GM15510 (cell line): Measurements from ENCODE around the gene RPL34.
A peak's percentile ranks its signal among the peaks of the same experiment; 100 is the strongest.

ENCODE experiments used
- POLR2A ChIP-seq: IDR thresholded peaks from 3 replicates; pipeline ENCODE4 v1.6.1; 2011; ENCODE audit warnings: borderline replicate concordance; ENCODE audit not compliant: insufficient read length; ENCODE audit errors: extremely low read depth

The RPL34 gene

DNA sequence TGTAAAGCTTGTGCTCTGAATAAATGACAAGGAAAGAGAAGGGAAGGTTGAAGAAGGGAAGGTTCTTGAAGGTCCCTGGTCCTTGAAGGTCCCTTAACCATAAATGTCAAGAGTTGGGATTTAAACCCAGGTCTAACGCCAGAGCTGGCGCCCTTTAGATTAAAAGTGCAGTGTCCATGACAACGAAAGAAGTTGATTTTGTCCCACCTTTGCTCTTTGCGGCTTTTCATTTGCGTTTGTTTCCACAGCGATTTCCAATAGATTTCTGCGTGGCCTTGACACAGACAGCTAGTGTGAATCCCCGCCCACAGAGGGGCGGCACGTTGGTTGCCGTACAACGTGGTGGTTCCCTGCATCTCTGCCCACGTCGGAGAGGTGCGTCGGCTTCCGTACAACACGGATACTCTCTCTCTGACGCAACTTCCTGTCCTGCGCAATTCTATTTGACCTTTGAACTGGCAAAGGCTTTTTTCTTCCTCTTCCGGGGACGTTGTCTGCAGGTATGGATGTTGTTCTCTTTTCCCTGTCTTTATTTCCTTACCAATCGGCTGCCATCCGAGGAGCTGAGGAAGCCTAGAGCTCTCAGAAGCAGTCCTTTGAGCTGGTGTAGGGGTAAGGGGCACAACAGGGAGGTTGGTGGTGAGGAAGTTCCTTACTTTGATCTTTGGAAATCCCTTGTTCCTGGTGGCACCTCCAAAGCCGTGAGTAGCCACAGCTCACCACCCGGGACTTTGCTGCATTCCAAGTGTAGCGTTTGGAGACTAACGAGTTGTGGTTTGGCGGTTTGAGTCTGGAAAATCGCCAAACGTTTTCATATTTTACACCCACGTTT lies at the start of gene RPL34:
TSS of gene RPL34 (plus strand) at position 476 of the 832 bp plus-strand sequence. CDS start 1,384 bp downstream, outside the sequence.
- peak; percentile 88 for TF ChIP-seq POLR2A

DNA sequence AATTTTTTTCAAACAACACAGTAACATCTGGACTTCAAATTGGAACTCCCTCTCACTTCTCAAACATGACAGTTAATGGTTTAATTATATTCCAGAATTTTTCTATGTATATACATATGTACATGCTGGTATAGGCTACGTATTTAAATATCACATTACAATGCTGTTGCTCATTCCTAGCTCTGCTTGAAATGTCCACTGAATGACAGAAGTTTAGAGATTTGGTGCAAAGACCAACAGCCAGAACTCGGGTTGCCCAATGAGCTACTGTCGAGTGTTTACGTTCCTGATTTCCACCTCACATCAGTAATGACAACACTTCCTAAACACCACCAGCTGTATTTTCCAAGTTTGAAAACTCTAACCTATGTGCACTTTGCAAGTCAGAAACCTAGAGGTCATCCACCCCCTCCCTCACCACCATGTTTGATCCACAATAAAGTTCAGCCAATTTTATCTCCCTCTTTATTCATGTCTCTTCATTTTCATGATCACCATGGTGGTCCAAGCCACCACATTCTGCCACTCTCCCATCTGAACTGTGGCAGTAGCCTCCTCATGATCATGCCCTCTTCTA lies 49.3 kb upstream of the RPL34 start:
- no peak for TF ChIP-seq POLR2A

DNA sequence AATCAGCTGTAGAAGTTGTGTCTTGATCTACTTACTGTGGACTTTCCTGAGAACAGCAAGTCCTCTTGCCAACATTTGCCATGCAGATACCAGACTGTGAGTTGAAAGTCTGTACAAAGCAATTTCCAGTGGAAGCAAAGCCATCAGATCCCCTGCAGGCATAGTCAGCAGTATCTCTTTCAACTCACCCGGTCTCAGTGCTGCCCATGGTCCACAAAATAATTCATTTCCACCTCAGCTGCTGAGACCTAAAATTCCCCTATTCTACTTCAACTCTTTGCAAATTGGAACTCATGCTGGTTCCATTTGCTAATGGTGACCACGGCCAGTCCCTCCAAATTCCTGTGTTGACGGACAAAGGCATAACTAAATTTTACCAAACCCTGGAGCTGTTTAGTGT lies 46.0 kb upstream of the RPL34 start:
- TF ChIP-seq POLR2A = no peak

DNA sequence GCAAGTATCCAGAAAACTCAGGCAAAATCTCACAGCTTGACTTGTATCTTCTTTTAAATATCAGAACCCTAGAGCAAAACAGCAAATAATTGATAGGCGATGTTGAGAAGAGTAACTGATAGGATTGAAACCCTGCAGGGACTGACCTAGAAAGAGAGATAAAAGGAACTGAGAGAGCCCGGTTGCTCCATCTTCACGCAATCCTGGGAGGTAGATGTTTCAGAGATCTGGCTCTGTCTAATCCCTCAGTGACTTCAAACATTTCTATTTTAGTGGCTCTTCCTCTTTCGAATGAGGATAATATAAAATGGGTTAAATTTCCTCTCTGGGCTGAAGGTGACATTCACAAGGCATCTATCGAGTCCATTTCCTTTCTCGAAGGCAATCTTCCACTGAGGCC lies 39.3 kb upstream of the RPL34 start:
- no peak for TF ChIP-seq POLR2A

DNA sequence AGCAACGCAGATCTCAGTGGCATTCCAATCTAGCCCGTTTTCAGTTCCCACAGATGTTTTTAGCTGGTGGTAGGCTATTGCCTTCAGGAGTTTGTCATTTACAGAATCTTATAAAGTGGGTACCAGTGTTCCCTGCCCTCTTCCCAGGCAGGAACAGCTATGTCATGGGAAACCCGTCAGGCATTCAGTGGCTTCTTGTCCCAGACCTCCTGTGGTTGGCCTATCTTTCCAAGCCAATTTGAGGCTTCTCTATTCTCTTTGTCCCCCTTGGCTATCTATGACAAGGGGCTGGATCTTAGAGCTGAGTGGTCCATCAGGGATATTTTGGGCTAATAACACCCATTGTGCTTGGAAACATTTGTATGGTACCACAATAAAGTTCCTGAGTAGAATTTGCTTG lies 33.6 kb upstream of the RPL34 start:
- TF ChIP-seq POLR2A = no peak

DNA sequence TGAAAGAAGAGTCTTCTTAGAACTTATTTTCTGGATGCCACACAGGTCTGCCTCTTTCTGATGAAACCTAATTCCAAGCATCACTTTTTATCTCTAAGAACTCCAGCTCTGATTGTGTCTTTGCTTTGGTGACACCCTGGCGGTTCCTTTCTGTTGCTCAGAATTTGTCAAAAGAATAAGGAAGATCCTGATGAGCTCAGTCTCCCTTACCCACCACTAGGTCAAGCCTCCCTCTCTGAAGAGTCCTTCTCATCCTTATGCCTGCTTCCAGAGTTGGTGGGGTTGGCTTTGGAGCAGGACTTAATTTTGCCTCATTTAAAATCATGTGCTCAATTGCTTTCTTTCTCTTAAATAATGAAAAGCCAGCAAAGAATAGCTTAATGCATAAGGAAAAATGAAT lies 31.5 kb upstream of the RPL34 start:
- TF ChIP-seq POLR2A = no peak

DNA sequence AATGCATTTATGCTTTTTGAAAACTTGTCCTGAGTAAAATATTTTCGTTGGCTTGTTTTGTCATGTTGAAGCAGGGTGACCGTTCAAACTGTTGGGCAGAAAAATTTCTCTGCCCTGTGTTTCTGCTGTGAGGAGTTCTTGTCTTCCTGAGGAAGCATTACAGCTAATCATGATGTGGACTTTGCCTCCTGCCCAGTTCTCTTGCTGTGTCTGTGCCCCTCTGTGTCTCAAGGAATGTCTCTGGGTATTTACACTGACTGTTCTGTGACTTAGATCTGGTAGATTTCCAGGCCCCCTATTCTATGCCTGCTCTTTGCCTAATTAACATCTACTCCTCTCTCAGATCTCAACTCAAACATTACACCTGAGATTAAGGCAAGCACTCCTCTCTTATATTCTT lies 30.4 kb upstream of the RPL34 start:
- TF ChIP-seq POLR2A = no peak

DNA sequence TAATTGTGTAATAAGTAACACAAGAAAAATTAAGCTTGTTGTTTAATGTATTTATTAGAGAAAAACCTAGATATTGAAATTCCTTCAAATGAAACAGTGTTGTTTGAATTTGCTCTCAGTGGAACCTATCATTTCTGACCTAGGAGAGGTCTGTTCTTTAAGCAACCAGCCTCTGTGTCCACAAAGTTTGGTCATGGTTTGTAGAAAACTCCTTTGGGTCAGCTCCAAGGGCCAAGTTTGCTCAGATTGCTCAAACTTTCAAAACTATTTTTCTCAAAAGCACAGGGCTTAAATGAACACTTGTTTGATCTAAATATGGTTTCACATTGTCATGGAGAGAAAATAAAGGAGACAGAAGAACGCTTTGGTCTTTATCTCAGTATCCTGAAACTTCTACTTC lies 29.6 kb upstream of the RPL34 start:
- no peak for TF ChIP-seq POLR2A

DNA sequence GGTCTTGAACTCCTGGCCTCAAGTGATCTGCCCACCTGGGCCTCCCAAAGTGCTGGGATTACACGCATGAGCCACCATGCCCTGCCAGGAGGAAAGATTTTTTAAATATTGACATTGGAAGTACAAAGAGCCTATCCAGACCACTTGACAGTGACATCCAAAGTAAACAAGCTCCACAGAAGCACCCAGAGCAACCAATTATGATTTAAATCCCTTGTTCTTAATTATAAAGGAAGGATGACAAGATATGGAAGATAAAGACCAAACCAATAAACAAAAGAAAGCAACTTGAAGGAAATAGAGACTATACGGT lies 27.7 kb upstream of the RPL34 start:
- no peak for TF ChIP-seq POLR2A

DNA sequence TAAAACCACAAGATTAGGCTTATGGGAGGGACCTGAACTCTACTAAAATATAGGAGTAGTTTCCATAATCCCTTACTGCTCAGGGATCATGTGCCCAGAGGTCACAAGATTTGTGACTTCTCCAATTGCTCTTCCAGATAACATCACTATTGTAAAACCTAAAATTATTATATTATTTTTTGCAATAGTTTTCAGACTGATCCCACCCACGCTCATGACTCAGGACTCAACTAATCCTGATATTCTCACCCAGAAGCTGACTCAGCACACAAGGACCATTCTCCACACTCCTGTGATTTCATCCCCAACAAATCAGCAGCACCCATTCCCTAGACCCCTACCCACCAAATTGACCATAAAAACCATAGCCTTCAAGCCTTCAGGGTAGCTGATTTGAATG lies 24.0 kb upstream of the RPL34 start:
- TF ChIP-seq POLR2A = no peak

DNA sequence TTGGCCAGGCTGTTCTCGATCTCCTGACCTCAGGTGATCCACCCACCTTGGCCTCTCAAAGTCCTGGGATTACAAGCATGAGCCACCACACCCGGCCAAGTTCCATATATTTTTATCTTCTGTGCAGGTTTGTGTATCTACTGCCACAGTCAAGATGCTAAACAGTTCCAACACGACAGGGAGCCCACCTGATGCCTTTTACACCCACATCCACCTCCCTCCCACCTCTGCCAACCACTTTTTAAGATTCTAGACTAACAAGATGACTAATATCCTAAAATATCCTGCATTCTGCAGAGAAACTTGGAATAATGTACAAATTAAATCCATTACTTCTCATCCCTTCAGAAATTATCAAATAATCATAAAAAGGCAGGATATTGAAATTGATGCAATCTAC lies 19.3 kb upstream of the RPL34 start:
- no peak for TF ChIP-seq POLR2A

DNA sequence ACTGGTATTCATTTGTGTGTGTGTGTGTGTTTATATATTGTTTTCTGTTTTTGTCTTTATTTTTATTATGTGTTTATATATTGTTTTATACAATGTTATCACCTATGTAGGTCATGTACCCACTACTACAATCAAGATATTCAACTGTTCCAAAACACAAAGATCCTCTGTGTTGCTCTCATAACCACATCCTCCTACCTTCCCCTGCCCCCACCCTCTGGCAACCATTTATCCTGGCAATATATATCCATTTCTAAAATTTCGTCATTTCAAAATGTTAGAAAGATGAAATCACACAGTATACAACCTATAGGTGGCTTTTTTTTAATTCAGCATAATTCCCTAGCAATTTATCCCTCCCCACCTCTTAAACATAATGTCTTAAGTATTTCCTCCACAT lies 18.8 kb upstream of the RPL34 start:
- no peak for TF ChIP-seq POLR2A

DNA sequence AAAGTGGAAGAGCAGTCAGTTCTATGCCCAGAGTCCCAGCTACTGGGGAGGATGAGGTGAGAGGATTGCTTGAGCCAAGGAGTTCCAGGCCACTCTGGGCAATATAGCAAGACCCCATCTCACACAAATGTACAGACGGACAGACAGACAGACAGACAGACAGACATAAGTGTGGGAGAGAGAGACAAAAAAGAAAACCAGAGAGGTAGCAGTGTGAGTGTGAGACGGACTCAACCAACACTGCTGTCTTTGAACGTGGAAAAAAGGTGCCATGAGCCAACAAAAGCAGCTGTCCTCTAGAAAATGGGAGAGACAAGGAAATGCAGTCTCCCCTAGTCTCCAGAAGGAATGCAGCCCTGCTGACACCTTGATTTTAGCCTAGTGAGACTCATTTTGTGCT lies 18.2 kb upstream of the RPL34 start:
- no peak for TF ChIP-seq POLR2A

DNA sequence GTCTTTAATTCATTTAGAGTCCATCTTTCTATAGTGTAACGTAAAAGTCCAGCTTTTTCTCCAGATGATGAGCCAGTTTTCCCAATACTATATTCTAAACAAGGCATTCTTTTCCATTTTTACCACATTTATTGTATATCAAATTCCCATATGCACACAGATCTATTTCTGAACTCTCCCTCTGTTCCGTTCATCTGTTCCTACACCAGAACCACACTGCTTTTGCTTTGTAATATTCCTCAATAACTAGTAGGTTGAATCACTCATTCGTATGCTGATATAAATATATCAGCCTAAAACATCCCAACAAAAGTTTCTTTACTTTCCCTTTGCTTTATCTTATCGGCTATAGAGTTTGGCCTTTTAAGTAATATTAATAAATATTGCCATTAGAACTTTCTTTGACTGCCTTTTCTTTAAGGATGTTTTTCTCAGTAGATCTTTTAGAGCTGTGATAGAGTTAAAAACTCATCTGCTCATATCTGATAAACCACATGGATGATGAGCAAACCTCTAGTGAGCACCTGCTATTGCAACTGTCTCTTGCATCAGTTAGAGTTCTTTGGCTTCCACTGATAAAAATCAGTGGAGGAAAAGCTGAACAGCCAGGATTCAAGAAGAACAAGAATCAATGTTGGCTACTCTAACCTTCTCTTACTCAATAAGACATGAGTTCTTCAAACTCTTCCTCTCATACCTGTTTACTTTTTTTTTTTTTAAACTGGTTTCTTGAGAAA lies 13.1 kb upstream of the RPL34 start:
- no peak for TF ChIP-seq POLR2A

DNA sequence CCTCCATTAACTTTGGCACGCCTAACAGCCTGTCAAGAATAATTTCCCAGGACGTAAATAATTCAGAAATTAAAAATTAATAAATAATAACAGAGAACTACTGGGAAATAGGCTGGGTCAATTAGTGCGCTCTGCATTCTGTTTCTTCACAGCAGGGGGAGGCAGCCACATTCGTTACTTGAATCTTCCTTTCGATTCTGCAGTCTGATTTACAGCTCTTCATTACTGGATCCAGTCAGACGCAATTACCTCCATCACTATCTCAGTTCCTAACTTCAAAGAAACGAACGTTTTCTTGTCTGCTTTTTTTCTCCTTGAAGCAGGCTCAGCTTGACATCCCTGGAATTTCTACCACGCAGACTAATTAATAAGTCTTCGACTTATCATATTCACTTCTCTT lies 9.0 kb upstream of the RPL34 start:
- TF ChIP-seq POLR2A = no peak

DNA sequence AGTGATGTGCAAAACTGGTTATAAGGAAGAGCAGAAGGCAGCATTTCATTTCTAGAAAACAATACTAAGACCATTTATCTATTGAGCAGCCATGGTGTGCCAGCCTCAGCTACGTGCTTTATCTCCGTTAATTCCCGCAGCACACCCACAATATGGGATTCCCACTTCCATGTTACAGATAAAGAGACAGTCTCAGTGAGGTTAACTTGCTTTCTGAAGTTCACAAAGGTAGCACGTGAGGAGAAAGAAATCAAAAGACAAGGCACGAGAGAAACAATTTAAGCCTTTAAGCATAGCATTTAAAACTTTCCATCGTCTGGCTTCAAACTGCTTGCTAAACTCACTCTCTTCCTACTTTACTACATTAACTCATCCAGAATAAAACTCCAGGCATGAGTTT lies 8.0 kb upstream of the RPL34 start:
- TF ChIP-seq POLR2A = no peak
